Measurements from ENCODE around the gene CLSTN3.
A peak's percentile ranks its signal among the peaks of the same experiment; 100 is the strongest.

CLSTN3 gene

DNA sequence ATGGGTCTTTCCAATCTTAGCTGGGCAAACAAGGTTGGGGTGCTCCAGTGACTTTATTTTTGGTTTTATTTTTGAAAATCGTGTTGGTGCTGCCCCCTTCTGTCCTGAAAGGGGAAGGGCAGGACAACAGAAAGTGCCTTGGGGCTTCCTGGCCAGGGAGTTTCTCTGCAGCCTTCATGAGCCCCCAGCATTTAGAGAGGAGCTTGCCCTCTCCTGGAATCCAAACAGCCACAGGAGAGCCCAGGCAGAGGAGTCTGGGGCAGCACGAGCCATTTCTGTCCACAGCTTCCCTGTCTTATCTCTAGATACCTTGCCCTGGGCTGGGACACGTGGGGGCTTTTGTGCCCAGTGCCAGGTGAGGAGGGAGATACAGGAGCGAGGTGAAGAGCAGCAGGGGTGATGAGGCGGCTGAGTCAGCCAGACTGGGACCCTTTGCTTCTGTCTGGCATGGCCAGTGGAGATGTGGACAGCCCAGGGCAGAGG is 16.7 kb upstream of the CLSTN3 start:
- Mint-ChIP-seq H3K27ac (no peak overlapping the region), H3K9me3 (no peaks in the 10 kb centered on the region), H3K36me3 (peaks cover 49% of the 10 kb centered on the region), H3K4me1 (peaks cover 34% of the 10 kb centered on the region), H3K4me3 (no peak overlapping the region)
- peak; percentile 25 to 69 for DNase-seq (ENCODE audit: low spot score in 2 of 2)
- no peak for ATAC-seq

DNA sequence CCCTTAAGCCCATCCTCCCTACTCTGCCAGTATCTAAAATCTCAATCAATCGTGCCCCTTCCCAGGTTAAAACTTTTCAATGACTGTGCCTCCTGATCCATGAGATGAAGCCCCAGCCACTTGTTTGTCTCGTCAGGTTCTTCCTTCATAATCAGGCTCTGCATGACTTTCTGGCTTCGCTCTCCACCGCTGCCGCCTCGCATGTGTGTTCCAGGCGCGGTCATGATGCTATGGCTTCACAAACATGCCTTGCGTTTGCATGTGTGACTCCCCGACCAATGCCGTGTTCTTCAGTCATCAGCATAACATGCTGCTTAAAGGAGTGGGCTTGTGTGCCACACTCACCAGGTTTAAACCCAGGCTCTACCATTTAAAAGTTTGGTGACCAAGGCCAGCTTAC is 16.2 kb upstream of the CLSTN3 start:
- peaks cover 46% of the 10 kb centered on the region for H3K36me3 Mint-ChIP-seq
- H3K4me1 Mint-ChIP-seq = peaks cover 35% of the 10 kb centered on the region
- H3K27ac Mint-ChIP-seq = no peak overlapping the region
- H3K4me3 Mint-ChIP-seq = no peak overlapping the region
- ATAC-seq = no peak
- DNase-seq (ENCODE audit: low spot score in 2 of 2) = no peak
- no peaks in the 10 kb centered on the region for H3K9me3 Mint-ChIP-seq

DNA sequence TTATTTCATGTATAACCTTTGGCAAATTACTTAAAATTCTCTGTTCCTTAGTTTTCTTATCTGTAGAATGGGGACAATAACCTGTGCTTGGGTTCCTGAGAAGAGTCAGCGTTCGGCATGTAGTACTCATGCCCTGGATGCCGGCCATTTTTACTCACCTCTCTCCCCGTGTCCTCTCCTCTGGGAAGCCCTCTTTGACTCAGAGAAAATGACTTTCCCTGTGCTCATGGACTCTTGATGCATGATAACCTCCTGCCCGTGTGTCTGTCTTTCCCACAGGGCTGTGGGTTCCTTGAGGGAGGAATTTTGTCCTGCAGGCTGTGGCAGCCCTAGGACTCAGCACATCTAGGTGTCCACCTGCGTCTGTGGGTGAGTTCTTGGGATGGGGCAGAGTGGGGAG is 15.3 kb upstream of the CLSTN3 start:
- Mint-ChIP-seq H3K4me1 (peaks cover 27% of the 10 kb centered on the region), H3K36me3 (peaks cover 46% of the 10 kb centered on the region), H3K27ac (no peak overlapping the region), H3K4me3 (no peak overlapping the region), H3K9me3 (no peaks in the 10 kb centered on the region)
- DNase-seq (ENCODE audit: low spot score in 2 of 2) = no peak
- no peak for ATAC-seq

DNA sequence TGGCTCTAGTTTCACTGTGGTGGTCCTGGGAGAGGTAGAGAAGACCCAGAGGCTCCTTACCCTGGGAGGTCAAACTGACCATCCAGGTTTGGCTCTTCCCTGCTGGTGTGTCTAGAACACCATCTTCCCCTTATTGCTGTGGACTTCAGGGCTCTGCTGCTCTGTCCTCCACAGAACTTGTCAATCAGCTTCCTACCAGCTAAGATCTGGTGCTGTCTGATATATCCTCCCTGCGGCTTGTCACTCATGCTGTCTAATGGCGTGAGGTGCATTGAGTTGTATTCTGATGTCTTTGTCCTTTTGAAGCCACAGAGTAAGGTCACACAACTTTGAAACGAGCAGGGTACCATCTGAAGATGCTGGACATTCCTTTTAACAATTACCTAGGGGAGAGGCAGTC is 14.0 kb upstream of the CLSTN3 start:
- peaks cover 19% of the 10 kb centered on the region for H3K4me1 Mint-ChIP-seq
- no peak for DNase-seq (ENCODE audit: low spot score in 2 of 2)
- ATAC-seq = no peak
- no peaks in the 10 kb centered on the region for H3K9me3 Mint-ChIP-seq
- no peak overlapping the region for H3K4me3 Mint-ChIP-seq
- H3K36me3 Mint-ChIP-seq = peaks cover 38% of the 10 kb centered on the region
- H3K27ac Mint-ChIP-seq = no peak overlapping the region

DNA sequence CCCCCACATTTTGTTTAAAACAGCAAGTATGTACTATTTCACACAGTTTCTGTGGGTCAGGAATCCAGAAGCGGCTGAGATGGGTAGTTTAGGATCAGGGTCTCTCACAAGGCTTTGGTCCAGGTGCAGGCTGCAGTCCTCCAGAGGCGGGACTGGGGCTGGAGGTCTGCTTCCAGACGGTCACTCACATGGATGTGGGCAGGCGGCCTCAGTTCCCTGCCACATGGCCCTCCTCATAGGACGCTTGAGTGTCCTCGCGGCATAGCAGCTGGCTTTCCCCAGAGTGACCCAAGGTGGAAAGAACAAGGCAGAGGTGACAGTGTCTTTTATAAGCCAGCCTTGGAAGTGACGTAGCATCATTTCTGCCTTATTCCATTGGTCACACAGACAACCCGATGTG is 13.3 kb upstream of the CLSTN3 start:
- no peak for DNase-seq (ENCODE audit: low spot score in 2 of 2)
- Mint-ChIP-seq H3K36me3 (peaks cover 42% of the 10 kb centered on the region), H3K9me3 (no peaks in the 10 kb centered on the region), H3K4me3 (no peak overlapping the region), H3K27ac (no peak overlapping the region), H3K4me1 (peaks cover 19% of the 10 kb centered on the region)
- ATAC-seq = no peak

DNA sequence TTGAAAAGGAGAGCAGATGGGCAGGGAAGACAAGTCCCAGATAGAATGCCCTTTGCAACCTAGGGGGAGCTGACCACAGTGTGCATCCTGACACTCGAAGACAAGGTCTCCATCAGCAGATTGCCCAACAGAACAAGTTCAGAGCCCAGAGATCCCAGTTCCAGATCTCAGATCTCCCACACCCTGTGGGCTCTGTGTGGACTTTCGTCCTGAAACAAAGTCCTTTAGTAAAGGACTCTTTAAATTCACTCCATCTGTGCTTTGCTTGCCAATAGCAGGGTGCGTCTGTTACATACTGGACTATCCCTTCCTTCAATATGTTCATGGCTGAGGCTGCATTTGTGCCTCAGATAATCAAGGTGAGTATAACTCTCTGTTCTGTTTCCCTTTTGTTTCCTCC is 12.5 kb upstream of the CLSTN3 start:
- H3K27ac Mint-ChIP-seq = peak overlapping the region; percentile 1
- DNase-seq (ENCODE audit: low spot score in 2 of 2) = no peak
- H3K36me3 Mint-ChIP-seq = peaks cover 45% of the 10 kb centered on the region
- peaks cover 19% of the 10 kb centered on the region for H3K4me1 Mint-ChIP-seq
- no peak for ATAC-seq
- no peaks in the 10 kb centered on the region for H3K9me3 Mint-ChIP-seq
- H3K4me3 Mint-ChIP-seq = no peak overlapping the region

DNA sequence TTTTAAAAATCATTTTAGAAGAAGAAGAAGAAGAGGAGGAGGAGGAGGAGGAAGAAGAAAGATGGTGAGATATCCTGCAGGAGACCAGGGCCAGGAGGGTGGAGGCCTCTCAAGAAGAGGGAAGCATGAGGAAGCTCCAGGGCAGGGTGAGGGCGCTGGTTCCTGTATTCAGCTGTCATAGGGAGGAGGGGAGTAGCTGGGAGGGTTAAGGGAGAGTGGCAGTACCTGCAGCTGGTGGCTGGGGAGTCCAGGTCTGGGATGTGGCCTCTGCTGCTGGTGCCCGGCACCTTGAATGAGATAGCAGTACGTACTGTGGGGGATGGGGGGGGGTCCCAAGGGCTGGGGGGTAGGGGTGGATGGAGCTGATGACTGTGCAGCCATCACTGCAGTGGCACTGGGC is 11.3 kb upstream of the CLSTN3 start:
- no peak for DNase-seq (ENCODE audit: low spot score in 2 of 2)
- Mint-ChIP-seq H3K4me3 (no peak overlapping the region), H3K36me3 (peaks cover 38% of the 10 kb centered on the region), H3K27ac (peak overlapping the region; percentile 1), H3K9me3 (no peaks in the 10 kb centered on the region), H3K4me1 (peaks cover 12% of the 10 kb centered on the region)
- ATAC-seq = no peak

DNA sequence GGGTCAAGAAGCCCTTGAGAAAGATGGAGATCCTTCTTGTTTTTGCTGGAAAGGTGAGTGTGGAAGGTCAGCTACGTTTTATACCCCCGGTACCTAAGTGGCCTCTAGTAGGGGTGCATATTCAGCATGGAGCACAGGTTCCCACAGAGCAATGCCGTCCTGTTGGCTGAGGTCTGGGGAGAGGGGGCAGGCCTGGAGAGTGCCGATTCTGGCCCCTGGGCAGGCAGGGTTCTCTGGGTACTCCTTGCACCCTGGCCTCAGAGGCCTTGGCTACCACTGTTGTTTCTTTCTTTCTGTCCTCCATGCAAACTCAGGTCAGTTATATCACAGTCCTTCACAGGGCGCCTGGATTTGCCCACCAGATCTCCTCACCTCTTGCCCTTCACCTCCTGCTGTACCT is 10.0 kb upstream of the CLSTN3 start:
- H3K36me3 Mint-ChIP-seq = peaks cover 27% of the 10 kb centered on the region
- H3K4me3 Mint-ChIP-seq = no peak overlapping the region
- H3K27ac Mint-ChIP-seq = no peak overlapping the region
- no peak for ATAC-seq
- H3K9me3 Mint-ChIP-seq = no peaks in the 10 kb centered on the region
- DNase-seq (ENCODE audit: low spot score in 2 of 2) = no peak
- H3K4me1 Mint-ChIP-seq = peaks cover 8% of the 10 kb centered on the region

DNA sequence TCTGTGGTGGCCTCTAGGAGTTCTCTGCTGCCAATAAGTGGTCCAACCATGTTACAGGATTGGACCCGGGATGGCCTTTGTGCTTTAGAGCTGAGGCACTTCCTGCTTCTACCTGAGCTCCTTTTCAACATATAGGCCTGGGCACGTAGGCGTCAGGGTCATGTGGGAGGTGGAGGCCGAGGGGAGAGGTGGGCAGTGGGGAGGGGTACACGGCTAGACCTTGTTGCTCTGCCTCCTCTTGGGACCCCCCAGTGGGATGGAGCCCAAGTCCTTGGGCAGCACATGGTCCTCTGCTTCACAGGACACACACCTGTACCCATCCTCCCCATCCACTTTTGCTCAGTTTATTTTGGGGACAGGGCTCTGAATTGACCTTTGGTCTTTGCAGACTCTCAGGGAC is 8.8 kb upstream of the CLSTN3 start:
- H3K9me3 Mint-ChIP-seq = no peaks in the 10 kb centered on the region
- H3K4me1 Mint-ChIP-seq = peaks cover 8% of the 10 kb centered on the region
- DNase-seq (ENCODE audit: low spot score in 2 of 2) (no peak), ATAC-seq (no peak)
- no peak overlapping the region for H3K27ac Mint-ChIP-seq
- H3K36me3 Mint-ChIP-seq = peaks cover 17% of the 10 kb centered on the region
- H3K4me3 Mint-ChIP-seq = no peak overlapping the region

DNA sequence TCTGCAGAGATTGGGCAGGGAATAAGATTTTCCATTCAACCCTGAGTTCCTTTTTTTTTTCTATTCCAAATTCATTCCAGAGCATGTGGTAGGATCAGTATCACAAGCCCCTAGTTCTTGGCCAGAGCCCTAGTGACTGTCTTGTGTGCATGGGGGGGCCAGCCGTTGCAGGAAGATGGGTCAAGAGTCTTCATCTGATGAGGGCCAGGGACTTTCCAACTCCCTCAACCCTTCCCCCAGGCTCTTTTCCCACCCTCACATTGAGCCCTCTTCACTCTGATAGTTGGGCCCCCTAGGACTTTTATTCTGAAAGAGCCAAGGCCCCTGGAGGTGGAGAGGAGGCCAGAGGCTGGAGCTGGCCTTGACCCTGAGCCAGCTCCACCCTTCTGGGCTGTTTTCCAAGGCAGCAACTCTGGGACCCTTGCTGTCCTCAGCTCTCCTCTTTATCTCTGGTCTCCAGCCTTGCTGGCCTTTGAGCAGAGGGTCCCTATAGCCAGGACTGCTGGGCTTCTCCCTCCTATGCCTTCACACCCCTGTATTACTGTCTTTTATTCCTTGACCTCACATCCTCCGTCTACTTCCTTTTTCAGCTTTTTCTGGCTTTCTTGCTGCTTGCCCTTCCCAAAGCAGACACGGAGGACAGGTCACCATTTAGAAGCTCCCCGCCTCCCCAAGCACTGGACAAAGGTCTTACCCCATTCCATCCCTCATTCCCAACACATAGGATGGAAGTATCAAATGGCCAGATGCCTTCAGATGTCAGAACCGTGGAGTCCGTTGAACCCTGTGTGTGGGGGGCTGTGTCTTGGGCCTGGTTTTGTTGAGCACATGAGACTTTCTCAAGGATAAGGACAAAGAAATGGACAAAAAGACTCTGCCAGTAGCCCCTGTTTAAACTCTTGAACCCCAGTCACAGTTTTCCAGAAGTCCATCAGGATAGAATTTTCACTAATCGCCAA is 7.1 kb upstream of the CLSTN3 start:
- peaks cover 11% of the 10 kb centered on the region for H3K36me3 Mint-ChIP-seq
- ATAC-seq (no peak), DNase-seq (ENCODE audit: low spot score in 2 of 2) (no peak)
- peaks cover 4% of the 10 kb centered on the region for H3K4me1 Mint-ChIP-seq
- no peak overlapping the region for H3K4me3 Mint-ChIP-seq
- no peak overlapping the region for H3K27ac Mint-ChIP-seq
- H3K9me3 Mint-ChIP-seq = no peaks in the 10 kb centered on the region

DNA sequence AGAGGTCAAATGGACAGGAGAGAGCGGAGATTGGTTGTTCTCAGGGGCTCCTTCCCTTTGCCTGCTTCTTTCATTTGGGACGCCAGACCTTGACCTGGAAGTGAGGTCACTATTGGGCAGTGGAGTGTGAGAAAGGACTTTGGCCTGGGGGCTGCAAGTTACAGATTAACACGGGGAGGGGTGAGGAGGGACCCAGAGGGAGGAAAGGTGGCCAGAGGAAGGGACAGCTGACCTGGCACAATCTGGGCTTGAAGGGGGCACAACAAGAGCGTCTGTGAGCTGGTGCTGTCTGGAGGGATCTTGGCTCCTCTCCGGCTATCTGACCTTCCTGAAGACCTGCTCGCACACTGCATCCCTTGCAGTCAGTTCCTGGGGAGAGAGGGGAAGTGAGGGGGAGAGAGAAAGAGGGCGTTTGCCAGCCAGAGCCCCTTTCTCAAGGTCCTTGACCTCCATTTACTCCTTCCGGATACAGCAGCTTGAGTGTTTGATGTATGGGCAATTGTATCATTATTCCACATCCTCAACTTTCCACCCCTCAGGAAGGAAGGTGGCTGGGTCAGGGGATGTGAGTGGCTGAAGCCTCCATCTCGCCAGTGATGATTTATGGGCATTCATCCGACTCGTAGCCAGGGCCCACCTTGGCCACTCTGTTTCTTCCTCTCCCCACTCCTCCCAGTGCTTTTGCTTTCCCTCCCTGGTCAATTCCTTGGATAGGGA is 6.2 kb upstream of the CLSTN3 start:
- Mint-ChIP-seq H3K27ac (peak overlapping the region; percentile 79), H3K9me3 (no peaks in the 10 kb centered on the region), H3K4me3 (no peak overlapping the region), H3K4me1 (peaks cover 8% of the 10 kb centered on the region), H3K36me3 (peaks cover 7% of the 10 kb centered on the region)
- DNase-seq (ENCODE audit: low spot score in 2 of 2) (no peak), ATAC-seq (no peak)

DNA sequence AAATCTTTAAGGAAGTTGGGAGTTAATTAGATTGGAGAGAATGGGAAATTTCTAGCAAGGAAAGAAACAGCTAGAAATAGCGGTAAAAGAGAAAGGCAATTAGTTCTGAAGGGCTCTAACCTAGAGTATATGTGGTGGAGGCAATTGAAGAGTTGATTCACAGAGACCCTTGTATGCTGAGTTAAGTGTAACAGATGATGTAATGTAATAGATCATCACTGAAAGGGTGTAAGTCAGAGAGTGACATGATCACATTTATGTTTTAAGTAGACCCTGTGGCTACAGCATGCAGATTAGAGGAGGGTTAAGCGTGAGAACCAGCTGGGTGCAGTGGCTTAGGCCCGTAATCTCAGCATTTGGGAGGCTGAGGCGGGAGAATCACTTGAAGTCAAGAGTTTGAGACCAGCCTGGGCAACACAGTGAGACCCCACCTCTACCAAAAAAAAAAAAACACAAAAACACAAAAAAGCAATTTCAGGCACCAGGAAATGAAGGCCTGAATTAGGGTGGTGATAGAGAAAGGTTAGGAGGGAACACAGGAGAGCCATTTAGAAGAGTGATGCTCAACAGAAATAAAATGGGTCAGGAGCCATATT is 4.4 kb upstream of the CLSTN3 start:
- H3K4me3 Mint-ChIP-seq = no peak overlapping the region

DNA sequence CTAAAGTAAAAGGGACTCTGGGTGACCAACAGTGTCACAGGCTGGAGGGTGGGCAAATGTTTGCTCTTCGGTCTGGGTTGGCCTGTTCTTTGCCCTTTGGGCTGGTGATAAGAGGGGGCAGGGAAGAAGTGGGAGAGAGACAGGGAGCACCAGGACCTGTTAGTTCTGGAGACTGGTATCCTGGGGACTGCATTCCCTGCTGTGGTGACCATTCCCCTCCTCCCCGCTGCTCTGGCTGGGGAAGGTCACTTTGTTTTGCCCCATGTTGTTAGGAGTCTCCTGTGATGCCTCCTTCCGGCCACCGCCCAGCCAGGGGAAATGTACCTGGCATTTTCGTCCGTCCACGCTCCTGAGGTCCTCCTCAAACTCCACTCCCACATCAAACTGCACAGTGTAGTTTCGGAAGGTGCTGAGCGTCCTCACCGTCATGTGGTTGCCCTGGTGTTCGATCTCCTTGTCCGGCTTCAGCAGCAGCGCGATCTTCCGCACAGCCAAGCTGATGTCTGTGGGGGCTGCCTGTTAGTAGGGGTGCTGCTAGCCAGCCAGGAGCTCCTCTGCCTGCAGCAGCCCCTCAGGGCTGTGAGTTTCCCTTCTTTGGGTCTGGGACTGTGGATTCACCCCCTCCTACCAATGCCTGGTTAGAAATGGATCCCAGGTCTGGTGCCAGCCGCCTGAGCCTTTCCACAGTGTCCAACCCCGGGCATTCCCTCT is 2.1 kb upstream of the CLSTN3 start:
- no peak for ATAC-seq
- Mint-ChIP-seq H3K27ac (peak overlapping the region; percentile 48), H3K36me3 (peaks cover 36% of the 10 kb centered on the region), H3K4me3 (peak overlapping the region; percentile 97), H3K4me1 (peaks cover 40% of the 10 kb centered on the region), H3K9me3 (no peaks in the 10 kb centered on the region)
- DNase-seq (ENCODE audit: low spot score in 2 of 2) = no peak

More for the DNA sequence above, 4.4 kb upstream of the CLSTN3 start:
- Mint-ChIP-seq H3K9me3 (no peaks in the 10 kb centered on the region), H3K4me1 (peaks cover 17% of the 10 kb centered on the region), H3K27ac (no peak overlapping the region), H3K36me3 (peaks cover 19% of the 10 kb centered on the region)
- ATAC-seq (no peak), DNase-seq (ENCODE audit: low spot score in 2 of 2) (no peak)

DNA sequence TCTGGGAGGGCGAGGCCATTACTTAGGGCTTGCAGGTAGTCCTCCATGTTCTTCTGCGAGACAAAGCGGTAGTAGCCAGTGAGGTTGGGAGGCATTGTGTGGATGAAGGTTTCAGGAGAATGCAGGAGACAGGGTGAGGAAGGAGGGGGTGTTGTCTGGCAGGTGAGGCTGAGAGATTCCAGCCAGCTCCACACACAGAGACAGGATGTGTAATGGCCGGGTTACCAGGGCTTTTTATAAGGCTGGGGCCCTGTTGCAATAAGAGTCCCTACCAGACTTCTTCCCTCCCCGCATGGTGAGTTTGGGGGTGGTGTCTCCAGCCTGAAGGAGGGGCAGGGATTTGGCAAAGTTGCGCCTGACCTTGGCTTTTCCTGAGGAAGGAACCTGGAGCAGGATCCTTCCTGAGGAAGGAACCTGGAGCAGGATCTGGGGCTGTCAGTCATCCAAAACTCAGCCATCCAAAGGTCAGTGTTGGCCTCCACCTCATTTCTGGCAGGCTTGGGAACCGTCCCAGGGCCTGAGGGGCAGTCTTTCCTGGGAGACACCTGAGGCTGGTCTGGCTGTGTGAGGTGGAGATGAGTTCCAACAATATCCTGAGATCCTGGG is 1.4 kb upstream of the CLSTN3 start, which contains the start of gene RBP5:
TSS of gene RBP5 (minus strand) at position 209 of the 606 bp plus-strand sequence. CDS start at position 95, 114 bp downstream.
- DNase-seq (ENCODE audit: low spot score in 2 of 2) = no peak
- no peak for ATAC-seq
- Mint-ChIP-seq H3K9me3 (no peaks in the 10 kb centered on the region), H3K36me3 (peaks cover 43% of the 10 kb centered on the region), H3K27ac (peak within 1 kb of the TSS; percentile 96), H3K4me1 (peaks cover 44% of the 10 kb centered on the region), H3K4me3 (peak within 1 kb of the TSS; percentile 97)
